ENCODE measurements around the gene RNF115. TPM values are rescaled to one million over a fixed set of nuclear protein-coding genes. Genes with fewer than 3 reads are reported as not detected.
"Not testable (repeated sequence)": the region's sequence is repeated elsewhere in the genome, so short reads cannot be mapped to it uniquely, and the experiment has no call there.

Gene RNF115
- total RNA-seq, 3 donors from 2014 or later = 24.3 to 28.2 (median 26.1) TPM

DNA sequence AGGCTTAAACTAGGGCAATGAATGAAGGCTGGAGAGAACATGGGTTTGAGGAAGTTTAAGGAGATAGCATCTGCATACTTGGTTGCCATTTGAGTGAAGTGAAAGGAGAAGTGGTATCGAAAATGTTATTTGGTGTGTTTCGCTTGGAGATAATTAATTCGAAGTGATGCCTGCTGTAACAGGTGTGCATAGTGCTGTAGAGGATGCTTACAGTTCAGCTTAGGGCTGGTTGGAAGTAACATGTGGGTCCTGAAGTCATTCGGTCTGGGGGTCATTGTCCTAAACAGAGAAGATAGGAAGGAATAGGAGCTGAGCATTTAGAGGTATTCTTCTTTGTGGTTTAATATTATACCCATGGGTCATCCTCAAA lies 21.2 kb upstream of the RNF115 start:
- Histone ChIP-seq H3K27me3 (no peaks in the 10 kb centered on the region), H3K9me3 (no peaks in the 10 kb centered on the region), H3K27ac (peak overlapping the region; percentile 74 to 82), H3K4me3 (peak overlapping the region; percentile 50 to 68 (median 58)), H3K36me3 (peaks cover 17% of the 10 kb centered on the region), H3K4me1 (no peaks in the 10 kb centered on the region)
- intact Hi-C loops (cut with DNase I; ENCODE audit: low total_unique reads) = no loop called here
- TF ChIP-seq POLR2A (IDR thresholded peaks at IDR 0.05) = no peak
- TF ChIP-seq, protein P1, sequence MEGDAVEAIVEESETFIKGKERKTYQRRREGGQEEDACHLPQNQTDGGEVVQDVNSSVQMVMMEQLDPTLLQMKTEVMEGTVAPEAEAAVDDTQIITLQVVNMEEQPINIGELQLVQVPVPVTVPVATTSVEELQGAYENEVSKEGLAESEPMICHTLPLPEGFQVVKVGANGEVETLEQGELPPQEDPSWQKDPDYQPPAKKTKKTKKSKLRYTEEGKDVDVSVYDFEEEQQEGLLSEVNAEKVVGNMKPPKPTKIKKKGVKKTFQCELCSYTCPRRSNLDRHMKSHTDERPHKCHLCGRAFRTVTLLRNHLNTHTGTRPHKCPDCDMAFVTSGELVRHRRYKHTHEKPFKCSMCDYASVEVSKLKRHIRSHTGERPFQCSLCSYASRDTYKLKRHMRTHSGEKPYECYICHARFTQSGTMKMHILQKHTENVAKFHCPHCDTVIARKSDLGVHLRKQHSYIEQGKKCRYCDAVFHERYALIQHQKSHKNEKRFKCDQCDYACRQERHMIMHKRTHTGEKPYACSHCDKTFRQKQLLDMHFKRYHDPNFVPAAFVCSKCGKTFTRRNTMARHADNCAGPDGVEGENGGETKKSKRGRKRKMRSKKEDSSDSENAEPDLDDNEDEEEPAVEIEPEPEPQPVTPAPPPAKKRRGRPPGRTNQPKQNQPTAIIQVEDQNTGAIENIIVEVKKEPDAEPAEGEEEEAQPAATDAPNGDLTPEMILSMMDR (IDR thresholded peaks at IDR 0.05) = no peak
- TF ChIP-seq POLR2AphosphoS5 (IDR thresholded peaks at IDR 0.05) = no peak
- DNase-seq (ENCODE audit: low spot score in 2 of 2) = no peak

- intact Hi-C loops (cut with DNase I; ENCODE audit: low total_unique reads) = no loop called here
- Histone ChIP-seq H3K4me1 (no peaks in the 10 kb centered on the region), H3K27me3 (no peaks in the 10 kb centered on the region), H3K36me3 (peaks cover 12% of the 10 kb centered on the region), H3K27ac (no peak overlapping the region), H3K9me3 (no peaks in the 10 kb centered on the region), H3K4me3 (no peak overlapping the region)
- DNase-seq (ENCODE audit: low spot score in 2 of 2) = no peak
- no peak for TF ChIP-seq POLR2A (IDR thresholded peaks at IDR 0.05)
- TF ChIP-seq POLR2AphosphoS5 (IDR thresholded peaks at IDR 0.05) = no peak
- TF ChIP-seq, protein P1 (IDR thresholded peaks at IDR 0.05) = no peak
These were observed 19.1 kb upstream of the RNF115 start for GRCh38 chr1:145843031-145843430.

GRCh38 chr1:145837656-145838055 lies 13.8 kb upstream of the RNF115 start:
- Histone ChIP-seq H3K27ac (no peak overlapping the region), H3K36me3 (peaks cover 32% of the 10 kb centered on the region), H3K4me1 (no peaks in the 10 kb centered on the region), H3K27me3 (no peaks in the 10 kb centered on the region), H3K9me3 (no peaks in the 10 kb centered on the region), H3K4me3 (no peak overlapping the region)
- intact Hi-C loops (cut with DNase I; ENCODE audit: low total_unique reads) = no loop called here
- DNase-seq (ENCODE audit: low spot score in 2 of 2) = no peak
- TF ChIP-seq, protein P1 (IDR thresholded peaks at IDR 0.05) = no peak
- TF ChIP-seq POLR2AphosphoS5 (IDR thresholded peaks at IDR 0.05) (no peak), POLR2A (IDR thresholded peaks at IDR 0.05) (no peak)

DNA sequence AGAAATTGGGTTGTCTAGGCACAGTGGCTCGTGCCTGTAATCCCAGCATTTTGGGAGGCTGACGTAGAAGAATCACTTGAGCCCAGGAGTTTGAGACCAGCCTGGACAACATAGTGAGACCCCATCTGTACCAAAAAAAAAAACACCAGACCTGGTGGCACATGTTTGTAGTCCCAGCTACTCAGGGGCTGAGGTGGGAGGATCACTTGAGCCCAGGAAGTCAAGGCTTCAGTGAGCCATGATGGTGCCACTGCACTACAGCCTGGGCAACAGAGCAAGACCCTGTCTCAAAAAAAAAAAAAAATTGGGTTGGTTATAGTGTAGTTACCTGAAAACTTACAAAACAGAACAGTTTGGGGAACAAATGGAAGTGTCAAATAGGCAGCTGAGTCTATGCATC lies 6.9 kb upstream of the RNF115 start:
- H3K4me3 ChIP-seq; DNase-seq (ENCODE audit: low spot score in 2 of 2); H3K27ac ChIP-seq; H3K9me3 ChIP-seq; H3K4me1 ChIP-seq; intact Hi-C loops (cut with DNase I; ENCODE audit: low total_unique reads); H3K27me3 ChIP-seq: not testable (repeated sequence)
- H3K36me3 ChIP-seq = peaks cover 18% of the 10 kb centered on the region

DNA sequence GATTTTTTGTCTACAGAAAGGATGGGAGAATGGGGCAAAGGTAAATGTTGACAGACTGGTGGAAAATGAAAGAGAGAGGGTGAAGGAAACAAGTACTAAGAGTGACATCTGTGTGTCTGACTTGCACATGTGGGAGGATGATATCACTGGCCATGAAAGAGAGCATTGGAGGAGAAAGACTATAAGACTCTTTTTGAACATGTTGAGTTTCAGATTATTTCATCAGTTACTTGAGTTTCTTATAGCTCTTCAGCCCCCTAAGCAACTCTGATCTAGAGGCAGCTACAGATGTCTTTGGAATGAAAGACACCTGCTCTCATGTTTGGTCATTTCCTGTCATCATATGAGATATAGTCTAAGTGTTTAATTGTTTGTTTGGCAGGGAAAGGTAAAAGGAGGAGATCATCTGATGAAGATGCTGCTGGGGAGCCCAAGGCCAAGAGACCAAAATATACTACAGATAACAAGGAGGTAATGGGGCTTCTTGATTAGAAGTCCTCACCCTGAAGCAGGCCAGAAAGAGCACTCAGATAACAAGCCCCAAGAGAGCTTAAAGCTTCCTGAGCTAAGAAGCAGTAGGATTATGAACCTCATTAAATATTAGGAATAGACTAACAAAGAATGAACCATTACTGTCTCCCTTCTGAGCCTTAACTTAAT lies 4.6 kb upstream of the RNF115 start:
- no peak for TF ChIP-seq POLR2AphosphoS5 (IDR thresholded peaks at IDR 0.05)
- TF ChIP-seq, protein P1 (IDR thresholded peaks at IDR 0.05) = no peak
- TF ChIP-seq POLR2A (IDR thresholded peaks at IDR 0.05) = no peak

More for the DNA sequence above, 4.6 kb upstream of the RNF115 start:
- Histone ChIP-seq H3K9me3 (no peaks in the 10 kb centered on the region), H3K27ac (no peak overlapping the region), H3K4me3 (no peak overlapping the region), H3K27me3 (no peaks in the 10 kb centered on the region), H3K4me1 (peaks cover 0 to 9% of the 10 kb centered on the region in 2 donors), H3K36me3 (peaks cover 13% of the 10 kb centered on the region)
- DNase-seq (ENCODE audit: low spot score in 2 of 2) = no peak
- intact Hi-C loops (cut with DNase I; ENCODE audit: low total_unique reads) = no loop called here
